Mucosa of descending colon (tissue), 3 donors: ENCODE data around the gene KLK13. TPM values are rescaled to one million over a fixed set of nuclear protein-coding genes. Genes with fewer than 3 reads are reported as not detected.

Source experiments
- ATAC-seq: fragments of 200-7000 bp; cut with Tn5 transposase; one replicate; pipeline ENCODE4 v1.9.1; 2020; ENCODE audit warnings: mild to moderate bottlenecking, moderate library complexity
- DNase-seq, 3 donors: peaks; one replicate each; pipeline ENCODE4 v3.0.0-alpha.2; 2020
- H3K36me3 ChIP-seq: fragments of 200-600 bp; one replicate; pipeline ENCODE4 v1.8.0; 2021; ENCODE audit warnings: low read depth, mild to moderate bottlenecking
- H3K4me1 ChIP-seq: fragments of 200-600 bp; one replicate; pipeline ENCODE4 v1.8.0; 2021; ENCODE audit warnings: low read depth, mild to moderate bottlenecking
- H3K4me3 ChIP-seq: fragments of 200-600 bp; one replicate; pipeline ENCODE4 v1.8.0; 2021; ENCODE audit warnings: mild to moderate bottlenecking
- H3K9me3 ChIP-seq: fragments of 200-600 bp; one replicate; pipeline ENCODE4 v1.8.0; 2021; ENCODE audit warnings: mild to moderate bottlenecking
- CTCF ChIP-seq: fragments of 200-600 bp; IDR thresholded peaks from one replicate; pipeline ENCODE4 v1.8.0; 2022; ENCODE audit warnings: antibody characterized with exemption, mild to moderate bottlenecking
- intact Hi-C, 2 donors: fragments of 100-400 bp; cut with DNase I in 1 of 2; cut with micrococcal nuclease in 1 of 2; formaldehyde crosslinking; loops; one replicate each; pipeline versions ENCODE4 v1.11.0 to v1.11.1; 2022; cut with DNase I, micrococcal nuclease
- total RNA-seq, 3 donors: library from RNA; stranded (reverse); fragmentation: NEBNext Ultra II Directional in 2 of 3; extraction: Animal tissue kit (Norgen Biotek cat#: 25700) in 2 of 3; gene quantifications; one replicate each; pipeline versions ENCODE4 v1.2.1 to v1.2.4, GENCODE V29; 2021 to 2023
- donor health status: DM: no; HTN: no; CAD: no; lungs with moderate emphysema.
- donor health status: DM: no; HTN: no; CAD: no.
- donor health status: DM: no; HTN: yes; CAD: no.

The KLK13 gene
- total RNA-seq, 3 donors from 2014 or later: 0.22 to 2.7 (median 0.84) TPM

- DNase-seq: peak; percentile 98 to 99 (median 99)
- Histone ChIP-seq H3K9me3 (no peaks in the 10 kb centered on the region), H3K36me3 (peaks cover 6% of the 10 kb centered on the region), H3K4me1 (peaks cover 14% of the 10 kb centered on the region), H3K4me3 (peak within 1 kb of the TSS; percentile 50)
- ATAC-seq: peak; percentile 99
- intact Hi-C loops: no loop called here
- no peak for TF ChIP-seq CTCF
Measured at GRCh38 chr19:51108066-51108804, 43.3 kb upstream of the KLK13 start, which contains the start of gene CTU1. TSS of gene CTU1 (minus strand) at chr19:51108409. CDS start at chr19:51104569, 3,840 bp downstream.

DNA sequence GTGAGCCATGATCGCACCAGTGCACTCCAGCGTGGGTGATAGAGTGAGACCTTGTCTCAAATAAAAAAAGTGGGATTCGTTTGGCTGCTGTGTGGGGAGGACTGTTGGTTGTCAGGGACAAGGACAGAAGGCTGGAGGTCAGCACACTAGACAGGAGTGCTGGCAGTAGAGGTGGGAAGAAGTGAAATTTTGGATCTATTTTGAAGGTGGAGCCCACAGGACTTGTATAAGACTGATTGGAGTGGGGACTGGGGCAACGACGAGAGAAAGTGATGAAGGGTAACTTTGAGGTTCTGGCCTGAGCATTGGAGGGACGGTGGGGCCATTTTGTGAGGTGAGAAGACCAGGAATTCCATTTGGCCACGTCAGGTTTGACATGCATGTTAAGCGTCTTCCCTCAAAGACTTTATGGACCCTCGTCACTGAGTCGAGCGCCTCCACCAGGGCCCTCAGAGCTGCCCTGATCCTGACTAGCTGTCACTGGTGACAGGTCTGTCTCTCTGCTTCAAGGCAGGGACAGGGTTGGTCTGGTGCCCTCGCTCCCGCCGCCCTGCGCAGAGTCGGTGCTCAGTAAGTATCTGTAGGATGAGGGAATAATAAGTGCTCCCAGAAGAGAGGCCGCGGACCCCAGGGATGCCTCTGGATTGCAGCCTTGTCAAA lies 42.6 kb upstream of the KLK13 start:
- peak; percentile 25 for ATAC-seq

GRCh38 chr19:51103926-51104341 lies 39.0 kb upstream of the KLK13 start:
- intact Hi-C loops: no loop called here
- Histone ChIP-seq H3K4me1 (peaks cover 17% of the 10 kb centered on the region), H3K9me3 (no peaks in the 10 kb centered on the region), H3K36me3 (peaks cover 6% of the 10 kb centered on the region), H3K4me3 (no peak overlapping the region)
- no peak for DNase-seq
- no peak for TF ChIP-seq CTCF
- ATAC-seq: no peak

More for the DNA sequence above, 42.6 kb upstream of the KLK13 start:
- Histone ChIP-seq H3K4me1 (peaks cover 14% of the 10 kb centered on the region), H3K4me3 (peak overlapping the region; percentile 50), H3K36me3 (peaks cover 6% of the 10 kb centered on the region), H3K9me3 (no peaks in the 10 kb centered on the region)
- DNase-seq: no peak
- intact Hi-C loops: no loop called here
- TF ChIP-seq CTCF: no peak

GRCh38 chr19:51102991-51103390 lies 38.1 kb upstream of the KLK13 start:
- Histone ChIP-seq H3K36me3 (no peaks in the 10 kb centered on the region), H3K4me1 (peaks cover 14% of the 10 kb centered on the region), H3K4me3 (no peak overlapping the region), H3K9me3 (no peaks in the 10 kb centered on the region)
- intact Hi-C loops: no loop called here
- ATAC-seq: no peak
- TF ChIP-seq CTCF: no peak
- DNase-seq: no peak

DNA sequence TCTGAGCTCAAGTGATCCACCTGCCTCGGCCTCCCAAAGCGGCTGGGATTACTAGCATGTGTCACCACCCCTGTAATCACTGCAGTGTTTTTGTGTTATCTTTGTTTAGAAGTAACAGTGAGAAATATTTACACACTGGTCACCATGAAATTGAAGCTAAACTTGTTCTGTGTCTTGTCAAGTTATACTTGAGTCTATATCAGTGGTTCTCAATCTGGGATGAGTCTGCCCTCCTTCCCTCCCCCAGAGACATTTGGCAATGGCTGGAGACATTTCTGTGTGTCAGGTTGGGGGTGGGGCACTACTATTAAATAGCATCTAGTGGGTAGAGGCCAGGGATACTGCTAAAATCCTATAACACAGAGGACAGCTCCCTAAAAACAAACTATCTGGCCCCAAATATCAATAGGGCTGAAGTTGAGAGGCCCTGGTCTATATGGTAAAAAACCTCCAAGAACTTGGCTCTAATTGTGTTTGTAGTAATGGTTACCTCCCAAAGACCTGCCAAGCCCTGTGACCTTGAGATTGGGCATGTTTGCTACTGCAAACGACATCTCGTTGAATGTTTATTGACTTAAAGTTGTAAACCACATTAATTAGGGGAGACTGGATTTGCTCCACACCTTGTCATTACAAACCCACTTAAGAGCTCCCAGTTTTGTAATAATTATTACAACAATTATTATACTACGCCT lies 36.4 kb upstream of the KLK13 start:
- no peaks in the 10 kb centered on the region for H3K36me3 ChIP-seq
- no peak overlapping the region for H3K4me3 ChIP-seq
- no peak for ATAC-seq
- DNase-seq: no peak
- no peaks in the 10 kb centered on the region for H3K9me3 ChIP-seq
- TF ChIP-seq CTCF: no peak
- H3K4me1 ChIP-seq: peaks cover 4% of the 10 kb centered on the region
- intact Hi-C loops: no loop called here
